AG20443 (cell line): ENCODE measurements around the gene SIPA1L2.

Experiments used
- DNase-seq: peaks from one replicate; pipeline ENCODE4 v3.0.0; 2012; ENCODE audit warnings: low spot score, mixed read lengths

SIPA1L2 gene

GRCh38 chr1:232630047-232630893 is at the start of gene SIPA1L2:
TSS of gene SIPA1L2 (minus strand) at chr1:232630133. CDS start at chr1:232515339, 114,794 bp downstream.
- peak; percentile 100 for DNase-seq

- no peak for DNase-seq
These were observed 48.4 kb upstream of the SIPA1L2 start for GRCh38 chr1:232678185-232678886.

- DNase-seq, result no peak
These were observed 46.4 kb upstream of the SIPA1L2 start for GRCh38 chr1:232676307-232676706.

- no peak for DNase-seq
These were observed 46.0 kb upstream of the SIPA1L2 start for GRCh38 chr1:232675898-232676297.

- DNase-seq, result no peak
These were observed 45.3 kb upstream of the SIPA1L2 start for GRCh38 chr1:232675260-232675659.

GRCh38 chr1:232673256-232673655 is 43.3 kb upstream of the SIPA1L2 start:
- no peak for DNase-seq

- no peak for DNase-seq
These were observed 40.2 kb upstream of the SIPA1L2 start for GRCh38 chr1:232669981-232670747.

- DNase-seq, result peak; percentile 48
These were observed 37.8 kb upstream of the SIPA1L2 start for GRCh38 chr1:232667778-232668165.

GRCh38 chr1:232667094-232667777 is 37.3 kb upstream of the SIPA1L2 start:
- DNase-seq, result no peak

GRCh38 chr1:232664844-232665777 is 35.2 kb upstream of the SIPA1L2 start:
- DNase-seq, result no peak

GRCh38 chr1:232662910-232663309 is 33.0 kb upstream of the SIPA1L2 start:
- DNase-seq, result no peak

- DNase-seq, result no peak
These were observed 28.5 kb upstream of the SIPA1L2 start for GRCh38 chr1:232658386-232658785.

GRCh38 chr1:232657426-232658005 is 27.6 kb upstream of the SIPA1L2 start:
- no peak for DNase-seq

GRCh38 chr1:232655746-232656085 is 25.8 kb upstream of the SIPA1L2 start:
- no peak for DNase-seq

- DNase-seq, result no peak
These were observed 25.3 kb upstream of the SIPA1L2 start for GRCh38 chr1:232655028-232655745.

GRCh38 chr1:232653789-232654188 is 23.9 kb upstream of the SIPA1L2 start:
- no peak for DNase-seq

GRCh38 chr1:232650845-232651244 is 20.9 kb upstream of the SIPA1L2 start:
- no peak for DNase-seq

- no peak for DNase-seq
These were observed 20.5 kb upstream of the SIPA1L2 start for GRCh38 chr1:232650418-232650817.

GRCh38 chr1:232648316-232648715 is 18.4 kb upstream of the SIPA1L2 start:
- no peak for DNase-seq

- no peak for DNase-seq
These were observed 14.3 kb upstream of the SIPA1L2 start for GRCh38 chr1:232644209-232644608.
